PC-3 (cell line): Measurements from ENCODE around the gene CYBRD1.

Experiments used
- CTCF ChIP-seq: fragments of 300-600 bp; sonication (generic); conservative IDR thresholded peaks from 2 replicates; pipeline ENCODE4 v1.5.1; 2017; ENCODE audit warnings: antibody characterized with exemption, low read depth, mild to moderate bottlenecking, low read length
- EZH2 ChIP-seq: fragments of 300-600 bp; sonication (generic); IDR thresholded peaks from one replicate; pipeline ENCODE4 v1.6.1; 2017; ENCODE audit warnings: antibody characterized with exemption, mild to moderate bottlenecking, low read length; ENCODE audit not compliant: unreplicated experiment
- EZH2phosphoT487 ChIP-seq: fragments of 300-600 bp; sonication (generic); IDR thresholded peaks from 2 replicates; pipeline ENCODE4 v1.6.1; 2018; ENCODE audit warnings: mild to moderate bottlenecking, antibody characterized with exemption, low read length, borderline replicate concordance

- TF ChIP-seq CTCF (peak; percentile 76), EZH2 (no peak), EZH2phosphoT487 (no peak)
These were observed 7.6 kb downstream of the CYBRD1 start for GRCh38 chr2:171529914-171530313.
